Left kidney (tissue), 8 donors: ENCODE data around the gene KLHL35. TPM values are rescaled to one million over a fixed set of nuclear protein-coding genes. Genes with fewer than 3 reads are reported as not detected.

Experiments used
- DNase-seq: peaks from one replicate; pipeline ENCODE4 v3.0.0-alpha.2; 2013
- long read RNA-seq, 8 donors: transcript quantifications; one replicate each; lab custom pipeline, GENCODE V29; 2026
- polyA plus RNA-seq: library from polyadenylated mRNA; unstranded; fragments of 120-200 nt; gene quantifications from one replicate; pipeline ENCODE4 v1.2.1, GENCODE V29; 2013; ENCODE audit not compliant: insufficient read length

The KLHL35 gene, protein sequence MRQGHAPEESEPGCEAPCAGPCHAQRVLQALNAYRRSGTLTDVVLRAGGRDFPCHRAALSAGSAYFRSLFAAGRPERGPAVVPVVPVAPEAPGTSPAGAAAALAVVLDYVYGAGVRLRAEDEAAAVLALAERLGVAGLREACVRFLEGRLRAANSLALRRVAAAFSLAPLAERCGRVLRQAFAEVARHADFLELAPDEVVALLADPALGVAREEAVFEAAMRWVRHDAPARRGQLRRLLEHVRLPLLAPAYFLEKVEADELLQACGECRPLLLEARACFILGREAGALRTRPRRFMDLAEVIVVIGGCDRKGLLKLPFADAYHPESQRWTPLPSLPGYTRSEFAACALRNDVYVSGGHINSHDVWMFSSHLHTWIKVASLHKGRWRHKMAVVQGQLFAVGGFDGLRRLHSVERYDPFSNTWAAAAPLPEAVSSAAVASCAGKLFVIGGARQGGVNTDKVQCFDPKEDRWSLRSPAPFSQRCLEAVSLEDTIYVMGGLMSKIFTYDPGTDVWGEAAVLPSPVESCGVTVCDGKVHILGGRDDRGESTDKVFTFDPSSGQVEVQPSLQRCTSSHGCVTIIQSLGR
- 0.67 TPM for polyA plus RNA-seq
- long read RNA-seq, donor 1, partial matches to known transcripts, result 0 of 1 reads
- long read RNA-seq, donor 1, other reads (novel, unspliced or antisense), result 0 of 1 reads
- long read RNA-seq, donor 2, result 0 reads
- long read RNA-seq, donor 3, result 0 reads
- long read RNA-seq, donor 4, result 0 reads
- long read RNA-seq, donor 5, partial matches to known transcripts, result 0 of 1 reads
- long read RNA-seq, donor 5, other reads (novel, unspliced or antisense), result 0 of 1 reads
- long read RNA-seq, donor 6, result 0 reads
- long read RNA-seq, donor 7, result 0 reads
- long read RNA-seq, donor 8, result 0 reads

DNA sequence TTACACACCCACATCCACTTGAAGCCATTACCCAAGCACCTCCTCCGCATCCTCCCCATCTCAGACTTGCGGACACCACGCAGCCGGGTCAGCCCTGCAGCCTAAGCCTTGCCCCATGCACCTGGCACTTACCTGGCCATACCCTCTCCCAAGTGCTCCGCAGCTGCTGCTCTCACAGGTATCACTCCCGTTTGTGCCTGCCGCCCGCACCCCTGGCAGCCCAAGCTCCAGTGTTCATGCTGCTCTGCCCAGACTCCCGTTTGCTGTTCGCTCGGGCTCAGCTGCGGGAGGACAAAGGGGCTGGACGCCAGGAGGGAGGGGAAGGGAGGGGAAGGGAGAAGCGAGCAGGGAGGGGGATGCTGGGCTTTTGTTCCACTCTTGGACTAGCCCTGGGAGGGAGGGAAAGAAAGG, at the start of gene KLHL35:
Gene KLHL35 (minus strand): TSS at position 293 of the 411 bp plus-strand sequence. CDS start 2,574 bp downstream, outside the sequence.
- no peak for DNase-seq

DNA sequence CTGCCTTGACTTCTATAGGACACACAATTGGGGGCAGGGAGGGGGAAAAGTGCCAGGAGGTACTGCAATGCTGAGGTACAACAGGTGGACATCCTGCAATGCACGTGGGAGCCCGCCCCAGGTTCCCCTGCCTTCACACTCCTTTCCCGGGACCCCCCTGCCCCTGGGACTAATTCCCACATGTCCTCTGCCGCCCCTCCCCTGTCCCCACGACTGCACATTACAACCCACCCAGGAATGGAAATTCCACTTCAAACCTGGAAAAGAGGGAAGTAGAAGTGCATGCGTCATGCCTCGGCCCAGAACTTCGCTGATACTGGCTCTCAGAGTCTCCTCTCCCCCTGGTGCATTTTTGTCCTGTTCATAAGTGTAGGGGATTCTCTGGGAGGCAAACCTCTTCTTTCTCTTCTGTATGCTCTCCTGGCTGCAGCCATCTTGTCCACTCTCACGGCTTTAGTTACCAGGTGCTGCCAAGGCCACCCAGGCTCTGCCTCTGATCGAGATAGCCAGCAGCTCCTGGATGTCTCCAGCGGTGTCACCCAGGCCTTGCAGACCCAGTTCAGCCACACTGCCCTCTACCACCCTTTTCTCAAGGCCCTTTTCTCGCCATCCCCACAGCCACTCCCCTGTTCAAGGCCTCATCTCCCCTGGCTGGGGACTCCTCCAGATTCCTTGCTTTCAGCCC, 49.1 kb upstream of the KLHL35 start:
- DNase-seq, result no peak

DNA sequence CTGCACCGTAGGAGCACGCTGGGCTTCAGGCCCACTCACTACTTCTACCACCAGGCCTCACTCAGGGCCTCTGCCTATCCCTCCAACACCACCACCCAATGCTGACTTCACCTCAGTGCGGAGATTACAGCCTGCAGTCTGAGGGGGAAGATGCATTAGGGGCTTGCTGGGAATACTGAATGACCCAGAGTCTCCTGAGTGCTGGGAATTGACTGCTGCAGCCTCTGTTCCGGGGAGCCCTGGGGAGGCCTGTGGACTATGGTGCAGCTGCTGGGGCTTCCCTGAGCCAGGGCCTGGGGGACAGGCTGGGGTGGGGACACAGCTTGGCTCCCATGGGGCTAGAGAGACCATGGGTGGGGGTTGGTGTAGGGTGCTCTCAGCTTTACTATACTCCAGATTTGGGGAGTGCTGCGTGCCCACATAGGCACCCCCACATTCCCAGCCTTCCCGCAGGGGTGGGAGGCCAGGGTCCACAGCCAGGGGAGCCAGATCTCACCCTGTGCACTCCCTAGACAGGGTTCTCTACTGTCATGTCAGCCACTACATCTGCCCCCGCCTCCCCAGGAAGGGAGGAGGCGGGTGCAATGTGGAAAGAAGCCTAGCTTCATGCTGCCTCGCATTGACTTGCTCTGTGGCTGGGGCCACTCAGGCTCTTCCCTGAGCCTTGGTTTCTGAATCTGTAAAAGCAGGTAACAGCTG, 48.4 kb upstream of the KLHL35 start:
- DNase-seq, result no peak

DNA sequence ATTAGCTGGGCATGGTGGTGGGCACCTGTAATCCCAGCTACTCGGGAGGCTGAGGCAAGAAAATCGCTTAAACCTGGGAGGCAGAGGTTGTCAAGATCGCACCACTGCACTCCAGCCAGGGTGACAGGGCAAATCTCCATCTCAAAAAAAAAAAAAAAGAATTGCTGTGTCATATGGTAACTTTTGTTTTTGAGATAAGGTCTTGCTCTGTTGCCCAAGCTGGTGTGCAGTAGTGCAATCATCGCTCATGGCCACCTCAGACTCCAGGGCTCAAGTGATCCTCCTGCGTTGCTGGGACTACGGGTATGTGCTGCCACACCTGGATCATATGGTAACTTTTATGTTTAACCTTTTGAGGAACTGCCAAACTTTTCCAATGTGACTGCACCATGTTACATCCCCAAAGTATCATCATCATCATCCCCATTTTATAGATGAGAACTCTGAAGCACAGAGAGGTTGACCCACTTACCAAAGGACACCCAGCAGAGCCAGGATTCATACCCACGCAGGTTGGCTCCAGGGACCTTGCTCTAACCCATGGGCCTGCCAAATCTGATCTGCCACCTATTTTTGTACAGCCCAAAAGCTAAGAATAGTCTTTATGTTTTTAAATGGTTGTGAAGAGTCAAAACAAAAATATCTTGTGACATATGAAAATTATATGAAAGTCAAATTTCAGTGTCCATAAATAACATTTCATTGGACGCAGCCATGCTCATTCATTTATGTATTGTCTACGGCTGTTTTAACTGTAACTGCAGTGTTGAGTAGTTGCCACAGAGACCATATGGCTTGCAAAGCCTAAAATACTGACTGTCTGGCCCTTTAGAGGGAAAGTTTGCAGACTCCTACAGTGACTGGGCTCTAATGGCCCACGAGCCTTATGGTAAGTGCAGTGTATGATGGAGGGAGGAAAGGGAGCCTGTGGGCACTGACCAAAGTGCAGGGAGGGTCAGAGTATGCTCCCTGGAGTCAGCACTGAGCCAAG, 47.5 kb upstream of the KLHL35 start:
- DNase-seq, result no peak

DNA sequence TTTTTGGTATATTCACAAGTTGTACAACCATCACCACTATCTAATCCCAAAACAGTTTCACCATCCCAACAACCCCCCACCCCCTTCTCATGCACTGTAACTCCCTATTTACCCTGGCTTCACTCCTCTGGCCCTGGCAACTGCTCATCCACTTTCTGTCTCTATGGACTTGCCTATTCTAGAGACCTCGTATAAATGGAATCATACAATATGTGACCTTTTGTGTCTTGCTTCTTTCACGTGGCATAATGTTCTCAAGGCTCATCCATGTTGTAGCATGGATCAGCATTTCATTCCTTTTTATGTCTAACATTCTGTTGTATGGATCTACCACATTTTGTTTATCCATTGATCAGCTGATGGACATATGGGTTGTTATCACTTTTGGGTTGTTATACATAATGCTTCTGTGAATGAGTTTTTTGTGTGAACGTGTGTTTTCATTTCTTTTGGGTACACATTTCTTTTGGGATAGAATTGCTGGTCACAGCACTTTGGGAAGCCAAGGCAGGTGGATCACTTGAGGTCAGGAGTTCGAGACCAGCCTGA, 46.7 kb upstream of the KLHL35 start:
- DNase-seq, result no peak

DNA sequence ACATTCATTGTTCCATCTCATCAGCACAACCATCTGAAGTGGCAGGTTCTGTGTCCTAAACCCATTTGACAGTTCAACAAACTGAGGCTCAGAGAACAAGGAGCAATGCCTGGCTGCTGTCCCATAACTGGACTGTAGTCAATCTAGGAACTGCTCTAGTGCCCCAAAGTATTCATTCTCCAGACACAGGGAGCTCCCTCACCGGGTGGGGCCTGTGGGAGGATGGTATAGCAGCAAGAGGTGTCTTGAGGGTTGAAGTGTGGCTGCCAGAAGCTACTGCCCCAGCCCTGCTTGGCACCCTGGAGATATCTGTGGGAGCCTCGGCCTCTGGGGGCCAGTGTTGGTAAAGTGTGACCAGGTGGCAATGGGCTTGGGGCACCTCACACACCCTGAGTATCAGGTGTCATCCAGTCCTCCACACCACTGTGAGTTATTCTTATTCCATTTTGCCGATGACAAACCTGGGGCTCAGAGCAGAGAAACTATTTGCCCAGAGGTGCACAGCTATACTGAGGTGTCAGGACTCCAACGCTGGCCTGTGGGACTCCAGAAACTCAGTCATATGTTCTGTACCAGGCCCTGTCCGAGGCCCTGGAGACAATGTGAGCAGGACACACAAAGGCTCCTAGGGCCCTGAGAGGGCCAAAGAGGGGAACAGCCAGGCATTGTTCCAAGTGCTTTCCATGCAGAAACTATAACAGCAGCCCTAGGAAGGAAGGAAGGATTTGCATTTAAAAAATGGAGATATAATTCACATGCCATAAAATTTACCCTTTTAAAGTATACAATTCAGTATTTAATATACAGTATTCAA, 46.0 kb upstream of the KLHL35 start:
- no peak for DNase-seq

DNA sequence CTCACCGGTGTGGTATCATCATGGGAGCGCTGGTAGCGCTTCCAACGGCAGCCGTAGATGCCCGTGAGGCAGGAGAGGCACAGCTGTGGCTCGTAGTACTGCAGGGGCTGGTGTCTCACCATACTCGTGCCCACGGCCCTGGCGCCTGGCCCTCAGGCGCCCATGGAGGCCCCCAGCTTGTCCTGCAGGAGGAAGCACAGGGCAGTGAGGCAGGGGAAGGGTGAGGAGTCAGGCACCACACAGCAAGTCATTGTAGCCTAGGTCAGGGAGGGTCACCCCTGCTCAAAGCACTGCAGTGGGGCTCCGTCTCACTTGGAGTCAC, 44.6 kb upstream of the KLHL35 start:
- DNase-seq, result no peak

DNA sequence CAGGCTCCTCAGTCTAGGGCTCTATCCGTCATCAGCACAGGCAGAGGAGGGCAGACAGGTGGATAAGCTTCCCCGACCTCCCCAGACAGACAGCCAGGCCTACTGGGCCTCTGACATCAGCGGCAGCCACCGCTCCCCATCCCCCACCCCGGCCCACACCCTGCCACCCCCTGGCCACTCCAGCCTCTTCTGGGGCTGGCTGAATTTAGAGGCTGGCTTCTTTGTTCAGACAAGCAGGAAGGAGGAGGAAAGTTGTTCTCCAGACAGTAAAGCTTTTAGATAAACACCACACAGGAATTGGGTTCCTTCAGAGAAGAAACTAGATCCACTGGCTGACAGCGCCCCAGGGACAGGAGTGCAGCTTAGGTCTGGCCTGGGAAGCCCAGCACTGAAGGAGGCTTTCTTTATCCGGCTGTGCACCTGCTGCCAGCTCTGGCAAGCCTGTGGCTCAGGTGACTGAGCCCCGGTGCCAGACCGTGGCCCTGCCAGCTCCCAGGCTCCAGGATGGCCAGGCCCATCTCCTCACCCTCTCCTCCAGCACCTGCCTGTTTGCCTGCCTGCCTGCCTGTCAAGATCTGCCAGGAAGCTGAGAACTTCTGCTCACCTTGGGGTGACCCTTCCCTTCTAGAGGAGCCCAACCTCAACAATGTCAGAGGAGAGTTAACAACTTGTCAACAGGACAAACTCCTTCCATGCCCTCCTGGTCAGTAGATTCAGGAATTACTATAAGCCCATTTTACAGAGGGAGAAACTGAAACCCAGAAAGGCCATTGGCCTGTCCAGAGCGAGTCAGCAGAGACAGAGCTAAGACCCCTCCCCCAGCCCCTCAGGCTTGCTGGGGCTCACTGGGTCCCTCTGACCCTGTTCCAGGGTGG, 44.0 kb upstream of the KLHL35 start:
- DNase-seq, result no peak

DNA sequence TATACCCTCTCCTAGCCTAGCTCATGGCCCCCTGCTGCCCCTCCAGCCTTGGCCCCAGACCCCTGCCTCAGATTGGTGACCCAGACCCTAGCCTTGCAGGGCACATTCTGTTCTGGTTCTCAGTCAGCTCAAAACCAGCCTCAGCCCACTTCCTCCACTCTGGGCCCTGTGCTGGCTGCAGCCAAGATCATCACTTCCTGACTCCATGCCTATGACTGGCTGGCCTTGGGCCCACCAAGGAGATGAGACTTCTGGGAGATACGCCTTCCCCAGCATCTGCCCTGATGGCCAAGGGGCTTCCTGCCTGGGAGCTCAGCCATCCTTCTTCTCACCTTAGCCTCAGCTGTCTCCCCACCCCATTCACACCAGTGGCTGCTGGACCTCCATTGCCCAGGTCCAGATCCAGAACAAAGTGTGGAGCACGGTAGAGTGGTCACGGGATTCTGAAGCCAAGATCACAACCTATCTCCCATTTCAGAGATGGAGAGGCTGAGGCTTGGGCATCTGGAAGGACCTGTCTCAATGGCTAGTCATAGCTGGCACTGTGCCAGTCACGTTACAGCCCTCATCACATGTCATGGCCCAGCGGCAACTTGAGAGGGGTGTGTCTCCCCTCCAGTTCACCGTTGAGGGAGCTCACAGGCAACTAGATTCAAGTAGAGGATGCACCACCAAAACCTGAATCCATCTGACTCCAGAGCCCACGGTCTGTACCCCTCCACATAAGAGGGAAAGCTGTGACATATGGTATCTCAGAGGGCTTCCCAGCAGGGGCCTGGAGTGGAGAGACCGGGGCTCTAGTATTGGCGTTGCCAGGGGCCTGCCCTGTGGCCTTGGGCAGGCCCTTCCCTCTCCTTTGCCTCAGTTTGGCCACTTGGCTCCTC, 43.0 kb upstream of the KLHL35 start:
- DNase-seq, result no peak

DNA sequence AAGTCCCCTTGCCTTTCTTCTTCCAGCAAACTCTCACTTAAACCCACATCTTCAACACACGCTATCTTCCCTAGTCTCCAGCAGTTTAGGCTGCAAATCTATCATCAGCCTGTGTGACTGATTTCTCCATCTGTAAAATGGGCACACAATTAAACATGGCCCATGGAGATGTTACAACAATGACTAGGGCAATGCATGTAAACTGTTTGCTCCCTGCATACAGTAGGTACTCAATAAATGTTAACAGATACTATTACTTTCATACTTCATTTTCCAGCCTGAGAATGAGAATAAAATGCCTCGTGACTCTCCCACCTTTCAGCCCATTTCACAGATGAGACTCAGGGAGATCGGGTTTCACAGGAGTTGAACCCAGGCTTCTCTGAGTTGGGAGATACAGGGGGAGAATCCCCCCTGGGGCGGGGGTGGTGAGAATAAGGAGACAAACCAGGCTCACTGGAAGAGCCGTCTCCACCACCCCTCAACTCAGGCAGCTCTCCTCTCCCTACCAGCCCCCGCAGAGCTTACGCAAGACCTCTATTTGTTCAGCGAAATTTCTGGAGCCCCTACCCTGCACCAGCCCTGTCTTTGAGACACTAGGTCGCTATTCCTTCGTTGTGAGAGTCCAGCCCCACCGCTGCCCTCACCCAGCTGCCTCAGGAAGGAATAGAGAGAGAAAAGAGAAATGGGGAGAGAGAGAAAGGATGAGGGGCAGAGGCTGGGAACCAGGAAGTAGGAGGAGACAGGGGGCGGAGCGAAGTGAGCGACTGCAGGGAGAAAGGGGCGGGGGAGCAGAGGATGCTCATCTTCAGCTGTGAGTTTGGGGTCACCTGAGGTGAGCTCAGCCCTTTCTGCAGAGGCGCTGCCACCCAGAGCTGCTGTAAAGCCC, 42.1 kb upstream of the KLHL35 start:
- DNase-seq, result peak; percentile 58

DNA sequence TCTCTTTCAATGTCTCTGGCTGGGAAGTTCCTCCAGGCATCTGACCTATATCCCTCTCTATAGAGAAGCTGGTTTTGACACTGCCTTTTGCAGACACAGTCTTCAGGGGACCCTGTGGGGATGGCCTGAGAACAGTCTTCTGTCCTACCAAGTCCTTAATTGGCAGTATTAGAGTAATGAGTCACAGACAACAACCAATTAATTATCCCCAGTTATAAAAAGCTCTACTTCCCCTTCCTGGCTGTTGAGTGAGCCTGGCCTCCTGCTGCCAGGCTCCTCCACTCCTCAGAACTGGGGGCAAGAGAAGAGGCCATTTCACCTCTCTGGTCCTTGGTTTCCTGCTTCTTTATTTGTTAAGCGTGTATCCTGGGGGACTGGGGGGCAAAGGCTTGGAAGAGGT, 41.2 kb upstream of the KLHL35 start:
- DNase-seq, result no peak

DNA sequence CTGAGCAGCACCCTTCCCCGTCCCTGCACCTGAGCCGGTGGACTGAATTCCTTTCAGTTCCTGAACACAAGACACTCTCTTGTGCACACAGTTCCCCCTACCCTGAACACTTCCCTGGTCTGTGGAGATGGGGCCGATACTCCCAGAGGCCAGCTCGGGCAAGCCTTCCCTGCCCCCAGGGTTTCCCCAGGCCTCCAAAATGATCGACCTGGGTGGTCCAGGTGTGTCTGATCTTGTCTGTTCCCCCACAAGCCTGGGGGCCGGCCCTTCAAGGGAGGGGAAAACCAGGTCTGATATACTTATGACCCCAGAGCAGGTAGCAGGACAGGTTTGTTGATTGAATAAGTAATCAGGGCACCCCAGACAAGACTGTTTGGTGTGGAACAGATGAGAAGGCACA, 40.7 kb upstream of the KLHL35 start:
- DNase-seq, result no peak

DNA sequence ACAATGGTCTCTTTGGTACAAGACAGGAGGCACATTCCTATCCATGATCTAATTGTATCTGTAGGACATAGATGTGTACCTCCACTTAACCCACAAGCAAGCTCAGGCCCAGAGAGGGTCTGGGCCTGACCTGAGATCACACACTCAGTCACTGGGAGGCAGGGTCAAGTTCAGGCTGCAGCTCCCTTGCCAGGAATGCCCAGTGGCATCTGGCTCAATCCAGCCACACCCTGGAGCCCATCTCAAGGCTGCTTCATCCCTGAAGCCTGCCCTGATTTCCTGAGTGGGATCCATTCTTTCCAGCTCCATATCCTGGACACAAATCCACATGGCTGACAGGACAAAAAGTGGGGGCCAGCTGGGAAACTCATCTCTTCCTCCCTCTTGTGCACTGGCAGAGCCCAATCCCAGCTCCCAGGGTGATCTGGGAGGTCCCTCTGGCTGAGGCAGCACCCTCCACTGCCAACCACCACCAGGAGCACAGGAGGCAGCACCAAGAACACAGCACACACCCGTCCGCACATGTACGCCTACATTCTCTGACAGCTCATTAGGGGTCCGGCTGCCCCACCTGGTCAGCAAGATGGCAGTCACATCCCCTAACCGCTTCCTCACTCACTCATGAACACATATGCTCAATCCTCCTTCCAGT, 39.2 kb upstream of the KLHL35 start:
- no peak for DNase-seq

DNA sequence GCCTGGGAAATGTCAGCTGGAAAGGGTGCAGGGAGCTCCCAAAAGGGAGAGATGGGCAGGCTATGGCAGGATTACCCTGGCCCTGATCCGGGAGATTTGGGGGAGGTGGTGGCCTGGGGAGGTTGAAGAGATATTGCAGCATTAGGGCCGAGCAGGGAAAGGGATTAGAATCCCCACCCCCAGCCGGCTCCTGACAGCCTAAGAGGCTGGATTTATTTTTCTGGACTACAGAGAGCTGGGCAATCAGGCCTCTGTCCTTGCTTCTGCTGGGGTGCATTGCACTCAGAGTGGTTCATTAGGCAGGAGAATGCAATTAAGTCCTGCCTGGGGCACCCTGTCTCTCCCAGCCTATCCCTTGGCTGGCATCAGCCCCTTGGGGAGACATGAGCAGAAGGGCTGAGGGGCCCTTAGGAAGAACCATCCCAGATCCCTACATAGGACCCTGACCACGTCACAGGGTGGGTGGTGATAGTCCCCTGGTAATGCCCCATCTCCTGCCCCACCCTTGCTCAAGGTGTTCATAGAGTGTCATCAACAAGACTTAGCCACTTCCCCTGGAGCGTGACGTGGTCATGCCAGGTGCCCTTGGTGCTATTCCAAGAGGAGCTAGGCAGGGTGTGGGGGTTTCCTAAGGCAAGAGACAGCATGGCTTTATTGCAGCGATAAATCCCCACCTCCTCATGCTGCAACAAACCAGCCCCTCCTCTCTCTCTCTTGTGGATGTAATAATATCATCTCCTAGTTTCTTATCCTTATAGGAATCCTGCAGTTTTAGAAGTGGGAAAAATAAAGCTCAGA, 38.4 kb upstream of the KLHL35 start:
- DNase-seq, result no peak

DNA sequence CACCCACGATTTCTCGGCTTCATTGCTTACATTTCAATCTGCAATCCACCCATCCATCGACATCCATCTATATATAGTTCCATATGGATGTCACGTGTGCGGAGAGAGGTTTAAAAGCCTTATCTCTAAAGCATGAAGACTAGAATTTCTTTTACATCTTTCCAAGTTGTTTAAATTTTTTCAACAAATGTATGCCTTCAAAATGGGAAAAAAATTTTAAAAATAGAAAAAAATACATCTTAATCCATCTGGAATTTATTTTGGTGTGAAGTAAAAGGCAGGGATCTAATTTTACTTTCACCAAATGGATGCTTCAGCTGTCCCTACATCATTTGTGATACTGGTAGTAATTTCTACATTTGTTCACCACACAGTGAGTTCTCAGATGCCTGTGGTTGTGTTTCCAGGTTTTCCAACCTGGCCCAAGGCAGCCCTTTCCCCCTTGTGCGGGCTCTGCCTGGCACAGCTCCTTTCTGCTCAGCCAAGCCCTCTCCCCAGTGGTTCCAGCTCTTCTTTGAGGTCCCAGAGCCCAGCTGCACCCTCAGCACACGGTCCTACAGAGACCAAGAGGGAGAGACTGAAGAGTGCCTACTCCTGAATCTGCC, 37.6 kb upstream of the KLHL35 start:
- DNase-seq, result no peak
